Measurements from ENCODE around the gene COMMD1. TPM values are rescaled to one million over a fixed set of nuclear protein-coding genes. Genes with fewer than 3 reads are reported as not detected.

Gene COMMD1
- total RNA-seq, 8 experiments from 2014 or later, result 23.6 to 48.6 (median 32.5) TPM

DNA sequence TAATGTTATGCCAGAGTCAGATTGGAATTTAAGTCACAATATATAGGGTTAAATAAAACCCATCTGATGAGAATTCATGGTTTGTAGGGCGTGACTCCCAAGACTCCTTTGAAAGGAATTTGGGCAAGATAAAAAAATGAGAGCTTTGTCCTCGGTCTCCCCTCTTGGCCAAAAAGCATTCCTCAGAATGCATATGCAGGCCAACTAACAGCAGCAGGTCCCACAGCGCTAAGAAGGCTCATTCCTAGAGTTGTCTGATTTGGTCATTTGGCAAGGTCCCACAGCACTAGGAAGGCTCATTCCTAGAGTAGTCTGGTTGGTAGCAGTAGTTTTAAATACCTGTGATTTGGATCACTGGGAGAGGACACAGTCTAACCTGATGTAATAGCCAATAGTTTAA, 184.2 kb downstream of the COMMD1 start:
- 0 to 100% (median 100%) methylated on average over 1 to 2 of the region's 3 CpGs; no CpG with 5 or more reads in 4 of the 10 experiments for WGBS, 10 experiments
- H3K4me3 ChIP-seq, result no peak overlapping the region
- in situ Hi-C loops (cut with MboI; ENCODE audit: low pct_unique_long_range_greater_than_20kb in 2 of 9, low sequenced_read_pairs in 9 of 9, unreplicated experiment in 9 of 9), result no loop called here
- ATAC-seq (replicated peaks in 6 of 8), result no peak
- no peak overlapping the region for H3K27ac ChIP-seq
- no peaks in the 10 kb centered on the region for H3K4me1 ChIP-seq (replicated peaks in 1 of 2)

DNA sequence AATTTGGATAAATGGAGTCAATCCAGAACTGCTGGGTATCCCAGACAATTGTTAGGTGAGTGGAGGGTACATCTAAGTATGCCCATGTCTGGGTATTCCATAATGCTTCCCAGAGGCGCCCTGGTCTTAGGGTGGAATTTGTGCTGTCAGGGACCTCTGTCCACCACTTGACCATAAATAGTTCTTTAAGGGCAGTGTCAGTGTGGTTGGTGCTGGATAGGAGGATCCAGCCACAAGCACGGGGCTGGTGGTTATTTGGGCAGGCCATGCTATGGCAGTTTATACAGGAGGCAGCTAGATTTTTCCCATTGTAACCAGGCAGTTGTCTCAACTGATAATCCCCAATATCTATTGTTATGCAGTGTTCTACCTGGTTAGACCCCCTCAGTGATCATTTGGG, 186.0 kb downstream of the COMMD1 start:
- in situ Hi-C loops (cut with MboI; ENCODE audit: low pct_unique_long_range_greater_than_20kb in 2 of 9, low sequenced_read_pairs in 9 of 9, unreplicated experiment in 9 of 9), result no loop called here
- Histone ChIP-seq H3K4me1 (replicated peaks in 1 of 2) (no peaks in the 10 kb centered on the region), H3K4me3 (no peak overlapping the region), H3K27ac (no peak overlapping the region)
- ATAC-seq (replicated peaks in 6 of 8), result no peak
- WGBS, 10 experiments, result 71 to 100% (median 96%) methylated on average over 1 to 2 of the region's 2 CpGs; no CpG with 5 or more reads in 6 of the 10 experiments

DNA sequence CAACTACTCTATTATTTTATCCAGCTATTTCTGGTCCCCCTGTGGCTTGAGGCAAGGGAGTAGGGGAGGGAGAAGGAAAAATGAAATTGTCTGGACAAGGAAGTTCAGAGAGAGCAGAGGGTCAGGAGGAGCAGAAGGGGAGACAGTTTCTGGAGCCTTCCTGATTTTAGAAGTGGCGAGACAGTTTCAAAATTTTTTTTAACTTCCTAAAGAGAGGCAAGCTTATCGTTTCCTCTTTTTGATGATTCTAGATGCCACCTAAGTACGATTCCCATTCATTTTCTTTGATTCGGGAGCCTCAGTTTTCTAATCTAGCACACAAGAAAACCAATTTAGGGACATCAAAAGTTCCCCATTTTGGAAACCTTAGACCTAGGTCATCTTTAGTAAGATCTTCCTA, 193.6 kb downstream of the COMMD1 start:
- no peak for ATAC-seq (replicated peaks in 6 of 8)
- no peak overlapping the region for H3K4me3 ChIP-seq
- WGBS, 10 experiments, result 79 to 100% (median 94%) methylated on average over 2 to 4 of the region's 4 CpGs; no CpG with 5 or more reads in 1 of the 10 experiments
- H3K27ac ChIP-seq, result no peak overlapping the region
- in situ Hi-C loops (cut with MboI; ENCODE audit: low pct_unique_long_range_greater_than_20kb in 2 of 9, low sequenced_read_pairs in 9 of 9, unreplicated experiment in 9 of 9), result no loop called here
- H3K4me1 ChIP-seq (replicated peaks in 1 of 2), result no peaks in the 10 kb centered on the region

DNA sequence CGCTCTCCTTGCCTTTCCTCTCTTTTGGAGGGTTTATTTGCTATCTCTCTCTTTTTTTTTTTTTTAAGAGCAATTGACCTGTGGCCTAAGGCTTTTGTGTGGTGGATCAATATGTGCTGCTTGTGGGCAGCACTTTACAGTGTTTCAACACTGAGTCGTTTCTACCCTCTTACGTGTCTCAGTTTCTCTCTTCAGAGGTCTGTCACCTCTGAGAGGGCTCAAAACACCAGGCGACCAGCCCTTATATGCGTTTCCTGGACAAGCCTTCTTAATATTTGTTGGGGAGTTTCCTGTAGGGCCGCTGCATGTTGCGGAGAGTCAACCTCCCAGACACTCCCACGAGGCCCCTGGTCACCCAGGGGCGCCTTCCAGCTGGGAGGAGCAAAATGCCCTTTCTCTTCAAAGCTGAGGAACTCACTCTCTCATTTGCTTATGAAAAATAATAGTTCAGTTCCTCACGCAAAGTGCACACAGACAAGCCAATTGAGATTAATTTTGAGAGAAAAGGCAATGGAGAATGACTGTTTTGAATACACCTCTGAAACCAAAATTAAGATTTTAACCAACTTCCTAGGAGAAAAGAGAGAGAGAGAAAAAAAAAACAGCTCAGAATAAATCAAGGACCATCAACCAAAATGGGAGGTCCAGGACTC, 194.2 kb downstream of the COMMD1 start:
- H3K27ac ChIP-seq, result no peak overlapping the region
- H3K4me1 ChIP-seq (replicated peaks in 1 of 2), result no peaks in the 10 kb centered on the region
- no peak overlapping the region for H3K4me3 ChIP-seq
- in situ Hi-C loops (cut with MboI; ENCODE audit: low pct_unique_long_range_greater_than_20kb in 2 of 9, low sequenced_read_pairs in 9 of 9, unreplicated experiment in 9 of 9), result no loop called here
- no peak for ATAC-seq (replicated peaks in 6 of 8)
- WGBS, 10 experiments, result 73 to 100% (median 89%) methylated on average over 1 to 7 of the region's 10 CpGs; no CpG with 5 or more reads in 1 of the 10 experiments

DNA sequence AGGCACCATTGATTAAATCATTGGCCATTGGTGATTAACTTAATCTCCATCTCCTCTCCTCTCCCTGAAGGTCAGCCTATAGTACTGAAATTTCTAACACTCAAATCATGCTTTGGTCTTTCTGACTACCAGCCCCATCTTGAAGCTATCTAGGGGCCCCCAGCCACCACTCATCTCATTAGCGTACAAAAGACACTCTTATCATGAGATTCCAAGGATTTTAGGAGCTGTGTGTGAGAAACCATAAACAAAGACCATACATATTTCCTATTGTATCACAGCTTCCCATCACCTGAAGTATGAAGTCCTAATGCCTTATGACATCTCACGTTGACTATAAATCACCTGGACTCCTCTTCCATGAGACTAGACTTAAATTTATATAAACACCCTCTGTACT, 196.4 kb downstream of the COMMD1 start:
- in situ Hi-C loops (cut with MboI; ENCODE audit: low pct_unique_long_range_greater_than_20kb in 2 of 9, low sequenced_read_pairs in 9 of 9, unreplicated experiment in 9 of 9), result no loop called here
- Histone ChIP-seq H3K4me3 (no peak overlapping the region), H3K27ac (no peak overlapping the region), H3K4me1 (replicated peaks in 1 of 2) (no peaks in the 10 kb centered on the region)
- WGBS, 10 experiments, result 79 to 100% (median 100%) methylated on average over 1 to 2 of the region's 2 CpGs; no CpG with 5 or more reads in 2 of the 10 experiments
- ATAC-seq (replicated peaks in 6 of 8), result no peak

DNA sequence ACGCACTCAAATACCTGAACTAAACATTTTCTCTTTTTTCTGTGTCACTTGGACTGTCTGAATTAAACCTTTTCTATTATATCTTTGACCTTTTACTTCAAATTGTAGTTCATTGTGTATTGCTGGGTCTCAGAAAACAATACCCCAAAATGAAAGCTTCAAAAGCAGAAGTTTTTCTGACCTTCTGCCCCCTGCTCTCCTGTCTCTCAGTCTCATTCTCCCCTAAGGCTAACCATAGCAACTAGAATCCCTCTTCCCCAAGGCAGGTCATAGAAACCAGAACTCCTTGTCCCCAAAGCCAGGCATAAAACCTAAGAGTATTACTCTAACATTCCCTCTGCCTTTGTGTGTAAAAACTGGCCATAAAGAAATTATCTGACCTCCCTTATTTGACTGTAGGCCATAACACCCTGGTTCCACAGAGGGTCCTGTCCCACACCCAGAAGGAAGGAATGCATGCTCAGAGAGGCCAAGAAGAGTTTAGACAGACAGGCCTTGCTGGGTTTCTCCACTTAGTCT, 197.0 kb downstream of the COMMD1 start:
- ATAC-seq (replicated peaks in 6 of 8), result no peak
- in situ Hi-C loops (cut with MboI; ENCODE audit: low pct_unique_long_range_greater_than_20kb in 2 of 9, low sequenced_read_pairs in 9 of 9, unreplicated experiment in 9 of 9), result no loop called here
- 80 to 100% (median 100%) methylated on average over 1 of the region's 1 CpG; no CpG with 5 or more reads in 1 of the 10 experiments for WGBS, 10 experiments

DNA sequence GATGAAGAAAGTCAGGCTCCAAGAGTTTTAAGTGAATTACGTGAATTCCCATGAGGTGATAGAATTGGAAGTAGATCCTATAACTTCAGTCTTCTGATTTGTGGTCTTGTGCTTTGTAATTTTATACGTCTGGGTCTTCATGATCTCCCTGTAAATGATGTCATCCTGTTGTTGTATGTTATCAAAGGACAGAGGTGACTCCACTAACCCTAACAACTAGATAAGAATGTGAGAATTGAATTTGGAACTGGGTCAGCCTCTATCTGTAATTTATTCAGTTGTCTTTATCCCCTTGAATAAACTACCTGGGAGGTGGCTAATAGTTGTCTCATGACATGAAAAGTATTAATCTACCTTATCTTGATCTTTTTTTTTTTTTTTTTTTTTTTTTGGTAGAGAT, 204.1 kb downstream of the COMMD1 start:
- in situ Hi-C loops (cut with MboI; ENCODE audit: low pct_unique_long_range_greater_than_20kb in 2 of 9, low sequenced_read_pairs in 9 of 9, unreplicated experiment in 9 of 9), result no loop called here
- 83 to 100% (median 96%) methylated on average over 1 to 2 of the region's 2 CpGs for WGBS, 10 experiments
- H3K27ac ChIP-seq, result no peak overlapping the region
- no peak for ATAC-seq (replicated peaks in 6 of 8)
- no peak overlapping the region for H3K4me3 ChIP-seq
- peaks cover 3 to 7% of the 10 kb centered on the region in 2 donors for H3K4me1 ChIP-seq (replicated peaks in 1 of 2)

More for the DNA sequence above, 197.0 kb downstream of the COMMD1 start:
- Histone ChIP-seq H3K27ac (no peak overlapping the region), H3K4me1 (replicated peaks in 1 of 2) (no peaks in the 10 kb centered on the region), H3K4me3 (no peak overlapping the region)

DNA sequence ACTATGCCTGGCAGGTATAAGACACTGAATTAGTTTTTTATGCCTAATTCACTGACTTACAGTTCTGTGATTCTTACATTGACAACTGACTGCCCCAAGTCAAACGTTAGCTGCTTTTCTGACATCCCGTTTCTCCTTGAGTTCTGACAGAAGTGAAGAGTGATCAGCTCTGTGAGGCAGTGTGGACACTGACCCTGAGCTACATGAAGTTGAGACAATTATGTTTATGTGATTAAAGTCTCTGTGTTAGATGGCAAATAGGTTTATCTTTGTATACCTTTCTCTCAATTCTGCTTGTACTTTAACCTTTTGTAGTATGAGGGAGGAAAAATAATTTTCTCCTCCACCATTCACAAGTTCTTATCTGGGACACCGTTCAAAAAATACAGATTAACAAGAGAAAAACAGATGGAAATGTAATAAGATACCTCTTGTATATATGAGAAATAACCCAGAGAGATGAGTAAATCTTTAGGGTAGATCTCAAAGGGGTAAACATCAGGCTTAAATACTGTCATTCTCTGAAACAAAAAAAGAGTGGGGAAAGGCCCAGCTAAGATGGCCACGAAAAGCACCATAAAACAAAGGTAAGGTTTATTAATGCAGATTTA, 205.0 kb downstream of the COMMD1 start:
- in situ Hi-C loops (cut with MboI; ENCODE audit: low pct_unique_long_range_greater_than_20kb in 2 of 9, low sequenced_read_pairs in 9 of 9, unreplicated experiment in 9 of 9), result no loop called here
- Histone ChIP-seq H3K27ac (no peak overlapping the region), H3K4me1 (replicated peaks in 1 of 2) (peaks cover 3 to 7% of the 10 kb centered on the region in 2 donors), H3K4me3 (no peak overlapping the region)
- 63 to 100% (median 83%) methylated on average over 2 to 4 of the region's 4 CpGs for WGBS, 10 experiments
- no peak for ATAC-seq (replicated peaks in 6 of 8)

DNA sequence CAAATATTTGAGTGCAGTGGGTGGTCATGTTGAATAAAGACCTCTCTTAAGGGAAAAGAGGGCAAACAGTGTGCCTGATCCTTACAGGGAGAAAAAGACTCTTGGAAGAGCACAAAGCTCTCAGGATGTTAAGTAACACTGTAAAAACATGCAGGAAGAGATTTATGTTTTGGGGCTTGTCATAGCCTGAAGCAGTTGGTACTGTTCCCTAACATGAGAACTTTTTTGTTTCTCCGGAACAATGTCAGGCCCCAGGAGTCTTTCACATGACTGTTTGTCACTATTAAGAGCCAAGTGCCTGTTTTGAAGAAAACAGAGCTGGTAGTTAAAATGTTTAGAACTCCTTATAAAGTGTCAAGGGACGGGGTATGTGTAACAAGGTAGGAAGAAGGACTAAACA, 206.7 kb downstream of the COMMD1 start:
- Histone ChIP-seq H3K4me3 (no peak overlapping the region), H3K4me1 (replicated peaks in 1 of 2) (peaks cover 3 to 7% of the 10 kb centered on the region in 2 donors), H3K27ac (no peak overlapping the region)
- peak in 7 of 8 experiments; percentile 47 to 81 (median 67) for ATAC-seq (replicated peaks in 6 of 8)
- in situ Hi-C loops (cut with MboI; ENCODE audit: low pct_unique_long_range_greater_than_20kb in 2 of 9, low sequenced_read_pairs in 9 of 9, unreplicated experiment in 9 of 9), result no loop called here
- 19 to 73% (median 55%) methylated on average over 1 to 2 of the region's 2 CpGs; no CpG with 5 or more reads in 2 of the 10 experiments for WGBS, 10 experiments

DNA sequence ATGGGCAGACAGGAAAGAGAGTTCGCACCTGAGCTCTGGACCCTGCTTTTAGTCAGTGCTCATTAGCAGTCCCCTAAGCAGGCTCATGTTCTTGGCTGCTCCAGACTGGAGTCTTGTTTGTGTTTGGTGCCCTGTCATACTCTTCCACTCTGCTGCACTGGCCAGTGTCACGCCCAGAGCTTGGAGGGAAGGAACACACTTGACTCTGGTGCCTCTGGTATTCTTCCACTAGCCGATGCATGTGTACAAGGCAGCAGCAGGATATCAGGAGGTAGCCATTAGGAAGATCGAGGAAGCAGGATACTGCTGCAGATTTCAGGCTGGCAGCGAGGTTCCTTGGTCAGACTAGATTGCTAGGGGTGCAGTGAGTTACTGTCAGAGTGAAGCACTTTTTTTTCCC, 209.1 kb downstream of the COMMD1 start:
- in situ Hi-C loops (cut with MboI; ENCODE audit: low pct_unique_long_range_greater_than_20kb in 2 of 9, low sequenced_read_pairs in 9 of 9, unreplicated experiment in 9 of 9), result no loop called here
- peaks cover 13 to 16% of the 10 kb centered on the region in 2 donors for H3K4me1 ChIP-seq (replicated peaks in 1 of 2)
- no peak overlapping the region for H3K4me3 ChIP-seq
- WGBS, 10 experiments, result 47 to 89% (median 78%) methylated on average over 1 to 5 of the region's 5 CpGs; no CpG with 5 or more reads in 5 of the 10 experiments
- ATAC-seq (replicated peaks in 6 of 8), result peak in 6 of 8 experiments; percentile 29 to 72 (median 52)
- H3K27ac ChIP-seq, result no peak overlapping the region

DNA sequence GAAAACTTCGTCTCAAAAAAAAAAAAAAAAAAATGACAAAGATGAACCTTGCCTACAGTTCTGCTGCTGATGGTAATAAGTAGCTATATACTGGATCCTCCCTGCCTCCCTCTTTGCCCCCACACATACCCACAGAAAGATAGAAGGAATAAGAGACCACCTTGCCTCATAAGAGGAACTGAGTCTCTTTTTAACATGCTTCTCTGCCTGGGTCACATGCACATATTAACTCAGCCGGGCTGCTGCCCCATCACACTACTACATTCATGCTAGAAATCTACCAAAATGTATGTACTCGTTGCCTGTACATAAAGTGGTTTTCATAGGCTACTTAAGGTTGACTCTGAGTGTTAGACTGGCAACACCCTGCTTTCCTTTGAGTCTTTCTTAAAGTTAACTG, 211.5 kb downstream of the COMMD1 start:
- in situ Hi-C loops (cut with MboI; ENCODE audit: low pct_unique_long_range_greater_than_20kb in 2 of 9, low sequenced_read_pairs in 9 of 9, unreplicated experiment in 9 of 9), result no loop called here
- no peak overlapping the region for H3K27ac ChIP-seq
- no peak for ATAC-seq (replicated peaks in 6 of 8)
- 50 to 100% (median 83%) methylated on average over 1 to 2 of the region's 3 CpGs; no CpG with 5 or more reads in 5 of the 10 experiments for WGBS, 10 experiments
- H3K4me3 ChIP-seq, result no peak overlapping the region
- H3K4me1 ChIP-seq (replicated peaks in 1 of 2), result peaks cover 13 to 14% of the 10 kb centered on the region in 2 donors

DNA sequence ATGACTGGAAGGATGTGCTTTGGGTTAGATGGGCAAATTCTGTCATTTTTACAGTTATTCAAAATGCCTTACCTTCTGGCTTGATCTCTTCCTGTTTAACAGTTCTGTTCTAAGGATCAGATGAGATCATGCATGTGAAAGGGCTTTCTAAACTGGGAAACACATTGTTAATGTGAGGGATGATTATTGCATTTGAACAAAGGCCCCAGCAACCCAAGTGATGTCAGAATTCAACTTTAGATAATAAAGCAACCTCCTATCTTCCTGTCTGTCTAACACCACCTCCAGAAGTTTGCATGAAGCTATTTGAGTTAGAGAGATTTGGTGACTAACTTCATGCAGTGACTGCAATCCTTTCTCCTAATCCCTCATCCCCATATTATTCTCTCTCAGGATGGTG, 212.7 kb downstream of the COMMD1 start:
- ATAC-seq (replicated peaks in 6 of 8), result peak in 7 of 8 experiments; percentile 23 to 81 (median 59)
- H3K27ac ChIP-seq, result peak overlapping the region in 1 of 2 donors; percentile 25
- peaks cover 9 to 10% of the 10 kb centered on the region in 2 donors for H3K4me1 ChIP-seq (replicated peaks in 1 of 2)
- H3K4me3 ChIP-seq, result no peak overlapping the region
- in situ Hi-C loops (cut with MboI; ENCODE audit: low pct_unique_long_range_greater_than_20kb in 2 of 9, low sequenced_read_pairs in 9 of 9, unreplicated experiment in 9 of 9), result no loop called here

DNA sequence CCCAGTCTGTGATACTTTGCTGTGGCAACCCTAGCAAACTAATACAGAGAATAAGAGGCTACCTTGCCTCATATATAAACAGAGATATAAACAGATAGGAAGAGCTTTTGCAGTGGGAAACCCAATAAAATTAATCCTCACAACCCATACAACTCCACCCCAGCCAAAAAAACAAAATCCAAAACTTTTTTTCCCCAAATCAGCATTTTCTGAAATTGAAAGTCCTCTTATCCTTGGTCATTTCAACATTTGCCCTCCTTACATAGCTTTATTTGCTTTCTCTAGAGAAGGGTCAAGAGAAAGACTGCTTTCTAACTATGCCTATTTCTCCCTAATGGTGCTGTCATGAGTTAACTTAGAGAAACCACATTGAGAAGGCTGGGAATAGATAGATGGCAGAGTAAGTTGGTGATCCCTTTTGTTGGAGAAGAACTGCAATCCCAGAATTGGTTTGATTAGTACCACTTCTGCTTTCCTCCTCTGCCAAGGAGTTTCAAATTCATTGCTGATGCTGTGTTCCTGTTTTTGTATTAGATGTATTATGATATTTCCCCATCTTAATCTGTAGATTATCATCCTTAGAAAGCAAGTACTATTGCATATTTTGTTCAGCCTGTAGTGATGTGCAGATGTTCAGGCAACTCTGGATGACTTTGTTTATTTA, 214.0 kb downstream of the COMMD1 start:
- no peak overlapping the region for H3K4me3 ChIP-seq
- in situ Hi-C loops (cut with MboI; ENCODE audit: low pct_unique_long_range_greater_than_20kb in 2 of 9, low sequenced_read_pairs in 9 of 9, unreplicated experiment in 9 of 9), result no loop called here
- peaks cover 9 to 10% of the 10 kb centered on the region in 2 donors for H3K4me1 ChIP-seq (replicated peaks in 1 of 2)
- H3K27ac ChIP-seq, result no peak overlapping the region
- no peak for ATAC-seq (replicated peaks in 6 of 8)
